ENCODE data around the gene ABCF2. TPM values are rescaled to one million over a fixed set of nuclear protein-coding genes. Genes with fewer than 3 reads are reported as not detected.
A peak's percentile ranks its signal among the peaks of the same experiment; 100 is the strongest.

The ABCF2 gene
- total RNA-seq, 1 experiment from 2014 or later: 63.7 TPM

DNA sequence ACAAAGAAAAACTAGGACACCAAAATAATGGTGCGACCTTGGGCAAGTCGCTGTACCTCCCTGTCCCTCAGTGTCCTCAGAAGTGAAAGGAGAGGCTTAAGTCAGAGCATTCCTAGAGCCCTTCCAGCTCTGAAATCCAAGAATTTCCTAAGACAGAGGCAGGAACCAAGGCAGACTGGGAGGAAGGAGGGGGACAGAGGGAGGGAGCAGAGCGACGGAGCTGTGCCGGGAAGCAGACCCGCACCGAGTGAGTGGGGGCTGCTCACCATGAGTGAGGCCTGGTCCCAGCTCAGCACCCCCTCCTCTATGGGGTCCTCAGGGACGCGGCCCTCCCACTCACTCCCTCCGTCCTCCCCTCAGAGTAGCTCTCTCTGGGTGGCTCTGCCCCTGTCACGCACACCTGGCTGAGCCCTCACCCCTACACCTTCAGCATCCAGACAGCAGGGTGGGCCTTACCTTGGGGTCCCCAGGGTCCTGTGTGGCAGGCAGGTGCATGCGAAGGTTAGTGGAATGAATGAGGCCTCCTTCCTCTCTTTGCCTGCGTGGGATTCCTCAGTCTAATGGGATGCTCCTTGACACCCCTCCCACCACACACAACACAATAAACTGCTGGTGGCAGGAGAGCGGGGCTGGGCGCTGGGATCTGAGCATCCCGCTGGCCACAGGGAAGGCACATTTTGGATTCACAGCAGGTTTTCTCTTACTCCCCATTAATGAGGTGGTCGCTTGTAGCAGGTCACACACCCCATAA is 26.1 kb upstream of the ABCF2 start:
- no peak overlapping the region for H3K9ac ChIP-seq (ENCODE audit: low read length)

More for the DNA sequence above, 26.1 kb upstream of the ABCF2 start:
- Histone ChIP-seq H3K4me1 (ENCODE audit: control insufficient read depth in 1 of 2, insufficient read depth in 2 of 2, low read length in 2 of 2) (peaks cover 23 to 40% of the 10 kb centered on the region in 2 experiments), H3K4me3 (replicated peaks in 1 of 2; ENCODE audit: low read depth in 1 of 2, low read length in 2 of 2) (no peak overlapping the region), H4K20me1 (ENCODE audit: insufficient read depth) (no peaks in the 10 kb centered on the region), H2AFZ (ENCODE audit: low read depth, low read length, poor library complexity, severe bottlenecking) (no peak overlapping the region), H3K36me3 (ENCODE audit: control insufficient read depth in 1 of 2, insufficient read depth in 2 of 2, low read length in 2 of 2) (no peaks in the 10 kb centered on the region), H3K9me3 (ENCODE audit: control insufficient read depth in 1 of 2, insufficient read depth in 1 of 2, low read depth in 1 of 2, low read length in 2 of 2) (no peaks in the 10 kb centered on the region), H3K79me2 (ENCODE audit: insufficient read depth, low read length) (no peaks in the 10 kb centered on the region), H3K4me2 (ENCODE audit: low read length) (peak overlapping the region; percentile 87), H3K27me3 (ENCODE audit: insufficient read depth, low read length) (no peaks in the 10 kb centered on the region), H3K9me2 (ENCODE audit: insufficient read depth) (no peaks in the 10 kb centered on the region), H3K27ac (ENCODE audit: low read depth, low read length) (no peak overlapping the region; the same call in 1 of the 2 replicates)
- DNase-seq (ENCODE audit: low read depth, low spot score) (no peak), ATAC-seq (no peak)
- POLR2A ChIA-PET: no interaction called here
- intact Hi-C loops (cut with micrococcal nuclease): no loop called here
- CTCF ChIA-PET: no interaction called here
- no TSS peak for BruUV-seq (replicated peaks)
- RAD21 ChIA-PET (ENCODE audit: low non-redundant PET in 1 of 2, low total read pairs in 2 of 2, uncharacterized antibody in 2 of 2, unreplicated experiment in 2 of 2): no interaction called here
- no peak for TF ChIP-seq ELF1 (IDR thresholded peaks at IDR 0.05; ENCODE audit: borderline replicate concordance, low read depth)
- TF ChIP-seq JUND (IDR thresholded peaks at IDR 0.05): no peak
- TF ChIP-seq TCF7L2 (IDR thresholded peaks at IDR 0.05; ENCODE audit: borderline replicate concordance, extremely low read depth, insufficient read depth, insufficient read length): no peak
- no peak for TF ChIP-seq RAD21 (IDR thresholded peaks at IDR 0.05; ENCODE audit: low read depth)
- no peak for TF ChIP-seq SRF (IDR thresholded peaks at IDR 0.05; ENCODE audit: low read depth)
- TF ChIP-seq ZNF274 (IDR thresholded peaks at IDR 0.05; ENCODE audit: low read depth, low read length): no peak
- TF ChIP-seq POLR2AphosphoS5 (IDR thresholded peaks at IDR 0.05; ENCODE audit: low read depth, low read length): no peak
- no peak for TF ChIP-seq SP1 (IDR thresholded peaks at IDR 0.05; ENCODE audit: low read depth)
- TF ChIP-seq, protein P1, sequence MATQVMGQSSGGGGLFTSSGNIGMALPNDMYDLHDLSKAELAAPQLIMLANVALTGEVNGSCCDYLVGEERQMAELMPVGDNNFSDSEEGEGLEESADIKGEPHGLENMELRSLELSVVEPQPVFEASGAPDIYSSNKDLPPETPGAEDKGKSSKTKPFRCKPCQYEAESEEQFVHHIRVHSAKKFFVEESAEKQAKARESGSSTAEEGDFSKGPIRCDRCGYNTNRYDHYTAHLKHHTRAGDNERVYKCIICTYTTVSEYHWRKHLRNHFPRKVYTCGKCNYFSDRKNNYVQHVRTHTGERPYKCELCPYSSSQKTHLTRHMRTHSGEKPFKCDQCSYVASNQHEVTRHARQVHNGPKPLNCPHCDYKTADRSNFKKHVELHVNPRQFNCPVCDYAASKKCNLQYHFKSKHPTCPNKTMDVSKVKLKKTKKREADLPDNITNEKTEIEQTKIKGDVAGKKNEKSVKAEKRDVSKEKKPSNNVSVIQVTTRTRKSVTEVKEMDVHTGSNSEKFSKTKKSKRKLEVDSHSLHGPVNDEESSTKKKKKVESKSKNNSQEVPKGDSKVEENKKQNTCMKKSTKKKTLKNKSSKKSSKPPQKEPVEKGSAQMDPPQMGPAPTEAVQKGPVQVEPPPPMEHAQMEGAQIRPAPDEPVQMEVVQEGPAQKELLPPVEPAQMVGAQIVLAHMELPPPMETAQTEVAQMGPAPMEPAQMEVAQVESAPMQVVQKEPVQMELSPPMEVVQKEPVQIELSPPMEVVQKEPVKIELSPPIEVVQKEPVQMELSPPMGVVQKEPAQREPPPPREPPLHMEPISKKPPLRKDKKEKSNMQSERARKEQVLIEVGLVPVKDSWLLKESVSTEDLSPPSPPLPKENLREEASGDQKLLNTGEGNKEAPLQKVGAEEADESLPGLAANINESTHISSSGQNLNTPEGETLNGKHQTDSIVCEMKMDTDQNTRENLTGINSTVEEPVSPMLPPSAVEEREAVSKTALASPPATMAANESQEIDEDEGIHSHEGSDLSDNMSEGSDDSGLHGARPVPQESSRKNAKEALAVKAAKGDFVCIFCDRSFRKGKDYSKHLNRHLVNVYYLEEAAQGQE (IDR thresholded peaks at IDR 0.05; ENCODE audit: low read depth): no peak
- no peak for TF ChIP-seq EGR1 (IDR thresholded peaks at IDR 0.05; ENCODE audit: low read depth)
- no peak for TF ChIP-seq CTCF (IDR thresholded peaks at IDR 0.05 in 2 of 3, conservative IDR thresholded peaks at IDR 0.05 in 1 of 3; ENCODE audit: borderline replicate concordance in 1 of 3, insufficient read depth in 1 of 3, low read depth in 2 of 3, low read length in 2 of 3)
- no peak for TF ChIP-seq CBX3 (IDR thresholded peaks at IDR 0.05; ENCODE audit: low read depth)
- no peak for TF ChIP-seq YY1 (IDR thresholded peaks at IDR 0.05; ENCODE audit: extremely low read depth, insufficient replicate concordance, low read depth, low read length)
- TF ChIP-seq, protein P2, sequence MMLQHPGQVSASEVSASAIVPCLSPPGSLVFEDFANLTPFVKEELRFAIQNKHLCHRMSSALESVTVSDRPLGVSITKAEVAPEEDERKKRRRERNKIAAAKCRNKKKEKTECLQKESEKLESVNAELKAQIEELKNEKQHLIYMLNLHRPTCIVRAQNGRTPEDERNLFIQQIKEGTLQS (IDR thresholded peaks at IDR 0.05): no peak
- TF ChIP-seq, protein P3, sequence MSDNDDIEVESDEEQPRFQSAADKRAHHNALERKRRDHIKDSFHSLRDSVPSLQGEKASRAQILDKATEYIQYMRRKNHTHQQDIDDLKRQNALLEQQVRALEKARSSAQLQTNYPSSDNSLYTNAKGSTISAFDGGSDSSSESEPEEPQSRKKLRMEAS (IDR thresholded peaks at IDR 0.05): no peak
- no peak for TF ChIP-seq EZH2phosphoT487 (IDR thresholded peaks at IDR 0.05; ENCODE audit: borderline replicate concordance)
- TF ChIP-seq SIN3A (IDR thresholded peaks at IDR 0.05; ENCODE audit: low read depth): no peak
- TF ChIP-seq CEBPB (IDR thresholded peaks at IDR 0.05; ENCODE audit: low read depth): no peak
